ENCODE results near the gene FRS2. TPM values are rescaled to one million over a fixed set of nuclear protein-coding genes. Genes with fewer than 3 reads are reported as not detected.

The FRS2 gene
- total and polyA plus RNA-seq, 9 of the 15 experiments (the other 6 are each of a cell fraction or from before 2014, with no cell fraction given), result 1.0 to 9.1 (median 6.0) TPM

- TF ChIP-seq ZNF398 (CRISPR knock-in tag; IDR thresholded peaks at IDR 0.05), result no peak
- no peak for TF ChIP-seq NR2C1 (IDR thresholded peaks at IDR 0.05)
- no peak for TF ChIP-seq NR2C1 (tag; IDR thresholded peaks at IDR 0.05)
- no peak for TF ChIP-seq TCF15 (CRISPR knock-in tag; IDR thresholded peaks at IDR 0.05)
- TF ChIP-seq CC2D1A (IDR thresholded peaks at IDR 0.05), result no peak
- no peak for TF ChIP-seq SNRNP70 (optimal IDR thresholded peaks at IDR 0.05; ENCODE audit: low read depth, low read length)
- no peak for TF ChIP-seq RERE (CRISPR knock-in tag; IDR thresholded peaks at IDR 0.05; ENCODE audit: borderline replicate concordance)
- no peak for TF ChIP-seq TAF7 (tag; IDR thresholded peaks at IDR 0.05)
- TF ChIP-seq SP1 (CRISPR knock-in tag; IDR thresholded peaks at IDR 0.05), result no peak
- no peak for TF ChIP-seq CXXC5 (CRISPR knock-in tag; IDR thresholded peaks at IDR 0.05)
- TF ChIP-seq HLTF (IDR thresholded peaks at IDR 0.05), result no peak
- TF ChIP-seq ZNF212 (CRISPR knock-in tag; IDR thresholded peaks at IDR 0.05), result no peak
- peak; percentile 51; the same call in 1 of the 2 replicates for TF ChIP-seq PML (IDR thresholded peaks at IDR 0.05; ENCODE audit: low read length)
- peak; percentile 81 for TF ChIP-seq TCF3 (CRISPR knock-in tag; IDR thresholded peaks at IDR 0.05)
- no peak for TF ChIP-seq COPS2 (conservative IDR thresholded peaks at IDR 0.05)
- TF ChIP-seq ZNF280B (CRISPR knock-in tag; IDR thresholded peaks at IDR 0.05), result no peak
- 0 out of 2 replicates have a peak, but pooled peaks have one; percentile 9 for TF ChIP-seq EGR1 (conservative IDR thresholded peaks at IDR 0.05)
- no peak for TF ChIP-seq NCOA6 (IDR thresholded peaks at IDR 0.05)
- TF ChIP-seq SNAPC5 (CRISPR knock-in tag; IDR thresholded peaks at IDR 0.05), result no peak
- TF ChIP-seq PHB (CRISPR knock-in tag; IDR thresholded peaks at IDR 0.05), result no peak
- no peak for TF ChIP-seq ARNT (IDR thresholded peaks at IDR 0.05)
- no peak for TF ChIP-seq POU5F1 (IDR thresholded peaks at IDR 0.05; ENCODE audit: borderline replicate concordance, low read depth, low read length, partially characterized antibody)
- TF ChIP-seq PHF8 (IDR thresholded peaks at IDR 0.05; ENCODE audit: borderline replicate concordance, low read length), result no peak
These were observed 46.8 kb downstream of the FRS2 start (continued) for GRCh38 chr12:69516950-69517349.

Measured in K562 (cell line).